Gastrocnemius medialis (tissue), 4 donors: ENCODE measurements around the gene ALX4. TPM values are rescaled to one million over a fixed set of nuclear protein-coding genes. Genes with fewer than 3 reads are reported as not detected.

Experiments used
- ATAC-seq, 2 donors: fragments of 150-250 bp; one replicate each; pipeline ENCODE4 v1.9.1; 2016
- DNase-seq, 2 donors: peaks; one replicate each; pipeline ENCODE4 v3.0.0-alpha.2; 2019
- H3K27ac ChIP-seq, 4 donors: fragments of 200-600 bp; sonication (generic); 1 replicate in 1 of 4; 2 replicates in 3 of 4; pipeline ENCODE4 v1.5.1; 2016 to 2018; ENCODE audit warnings: mild to moderate bottlenecking in 2 of 4, moderate library complexity in 1 of 4
- H3K27me3 ChIP-seq, 3 donors: fragments of 200-600 bp; sonication (generic) in 2 of 3; 1 replicate in 1 of 3; 2 replicates in 2 of 3; pipeline versions ENCODE4 v1.5.1 to v1.6.0; 2016 to 2019; ENCODE audit warnings: mild to moderate bottlenecking in 1 of 3, moderate library complexity in 1 of 3
- H3K36me3 ChIP-seq, 2 donors: fragments of 200-600 bp; sonication (generic) in 1 of 2; one replicate each; pipeline ENCODE4 v1.5.1; 2017 to 2018
- H3K4me1 ChIP-seq, 2 donors: fragments of 200-600 bp; sonication (generic) in 1 of 2; one replicate each; pipeline ENCODE4 v1.5.1; 2016 to 2017; ENCODE audit warnings: mild to moderate bottlenecking in 2 of 2
- H3K4me3 ChIP-seq, 4 donors: fragments of 200-600 bp; sonication (generic) in 3 of 4; 1 replicate in 1 of 4; 2 replicates in 3 of 4; pipeline ENCODE4 v1.5.1; 2016 to 2019; ENCODE audit warnings: mild to moderate bottlenecking in 2 of 4
- H3K9me3 ChIP-seq, 3 donors: fragments of 200-600 bp; sonication (generic) in 2 of 3; 1 replicate in 1 of 3; 2 replicates in 2 of 3; pipeline ENCODE4 v1.5.1; 2016 to 2019
- CTCF ChIP-seq, 5 experiments: fragments of 450-650 bp in 3 of 5; fragments of 200-600 bp in 2 of 5; sonication (generic) in 2 of 5; IDR thresholded peaks in 4 of 5; conservative IDR thresholded peaks in 1 of 5; 1 replicate in 4 of 5; 2 replicates in 1 of 5; pipeline ENCODE4 v1.5.1; 2016 to 2019; ENCODE audit warnings: antibody characterized with exemption in 5 of 5, mild to moderate bottlenecking in 3 of 5, moderate library complexity in 3 of 5
- POLR2A ChIP-seq, 2 donors: fragments of 450-650 bp; IDR thresholded peaks; one replicate each; pipeline ENCODE4 v1.6.1; 2017; ENCODE audit warnings: antibody characterized with exemption in 2 of 2, mild to moderate bottlenecking in 2 of 2, moderate library complexity in 2 of 2
- in situ Hi-C, 4 donors: fragments of 200-750 bp; cut with MboI; loops; one replicate each; pipeline versions ENCODE4 v1.15.0 to v1.8.0; 2017; ENCODE audit warnings: low sequenced_read_pairs in 4 of 4
- intact Hi-C: fragments of 100-400 bp; cut with DNase I; formaldehyde crosslinking; loops from one replicate; pipeline ENCODE4 v1.15.1; 2023; ENCODE audit warnings: low total_unique reads
- total RNA-seq, 4 donors: library from RNA; depleted of rRNA; stranded (reverse); fragments of >200 nt; gene quantifications; one replicate each; pipeline versions ENCODE4 v1.1.0 to v1.2.3, GENCODE V29; 2016

Gene ALX4
- total RNA-seq, 4 donors from 2014 or later: 0.07 to 0.12 TPM; not detected in 2

- no peak for TF ChIP-seq POLR2A (IDR thresholded peaks at IDR 0.05)
- no peak for TF ChIP-seq CTCF (IDR thresholded peaks at IDR 0.05 in 4 of 5, conservative IDR thresholded peaks at IDR 0.05 in 1 of 5)
- Histone ChIP-seq H3K4me1 (peaks cover 9 to 23% of the 10 kb centered on the region in 2 donors), H3K9me3 (no peaks in the 10 kb centered on the region), H3K4me3 (no peak overlapping the region), H3K36me3 (no peaks in the 10 kb centered on the region), H3K27me3 (no peaks in the 10 kb centered on the region), H3K27ac (no peak overlapping the region)
- in situ Hi-C loops (no loop called here), intact Hi-C loops (no loop called here)
- DNase-seq (no peak), ATAC-seq (no peak)
These were observed 87.9 kb downstream of the ALX4 start for GRCh38 chr11:44221992-44222391.

- Histone ChIP-seq H3K27ac (no peak overlapping the region), H3K4me3 (no peak overlapping the region), H3K27me3 (no peaks in the 10 kb centered on the region), H3K36me3 (no peaks in the 10 kb centered on the region), H3K4me1 (peaks cover 9 to 18% of the 10 kb centered on the region in 2 donors), H3K9me3 (no peaks in the 10 kb centered on the region)
- in situ Hi-C loops: no loop called here
- TF ChIP-seq CTCF (IDR thresholded peaks at IDR 0.05 in 4 of 5, conservative IDR thresholded peaks at IDR 0.05 in 1 of 5) (no peak), POLR2A (IDR thresholded peaks at IDR 0.05) (no peak)
- intact Hi-C loops: no loop called here
- ATAC-seq: no peak
- no peak for DNase-seq
These were observed 88.5 kb downstream of the ALX4 start for GRCh38 chr11:44221456-44221855.

GRCh38 chr11:44219830-44220796 lies 89.8 kb downstream of the ALX4 start:
- Histone ChIP-seq H3K4me1 (peaks cover 3 to 5% of the 10 kb centered on the region in 2 donors), H3K27ac (no peak overlapping the region), H3K9me3 (no peaks in the 10 kb centered on the region), H3K36me3 (no peaks in the 10 kb centered on the region), H3K27me3 (no peaks in the 10 kb centered on the region), H3K4me3 (no peak overlapping the region)
- TF ChIP-seq CTCF (IDR thresholded peaks at IDR 0.05 in 4 of 5, conservative IDR thresholded peaks at IDR 0.05 in 1 of 5) (no peak), POLR2A (IDR thresholded peaks at IDR 0.05) (no peak)
- intact Hi-C loops (no loop called here), in situ Hi-C loops (no loop called here)
- ATAC-seq: no peak
- no peak for DNase-seq

GRCh38 chr11:44217432-44217831 lies 92.5 kb downstream of the ALX4 start:
- Histone ChIP-seq H3K9me3 (no peaks in the 10 kb centered on the region), H3K4me3 (no peak overlapping the region), H3K4me1 (peaks cover 3 to 4% of the 10 kb centered on the region in 2 donors), H3K27me3 (no peaks in the 10 kb centered on the region), H3K27ac (no peak overlapping the region), H3K36me3 (no peaks in the 10 kb centered on the region)
- TF ChIP-seq POLR2A (IDR thresholded peaks at IDR 0.05): no peak
- no peak for TF ChIP-seq CTCF (IDR thresholded peaks at IDR 0.05 in 4 of 5, conservative IDR thresholded peaks at IDR 0.05 in 1 of 5)
- no peak for ATAC-seq
- DNase-seq: no peak
- intact Hi-C loops: no loop called here
- in situ Hi-C loops: no loop called here
